ENCODE data around the gene USF2. TPM values are rescaled to one million over a fixed set of nuclear protein-coding genes. Genes with fewer than 3 reads are reported as not detected.

USF2 gene
- total and polyA plus RNA-seq, 2 of the 8 experiments (the other 6 are each of a cell fraction or from before 2014, with no cell fraction given) = 74.1 to 109 TPM

- TF ChIP-seq SIRT6 (IDR thresholded peaks at IDR 0.05; ENCODE audit: low read length) = no peak
- no peak for TF ChIP-seq JUND (IDR thresholded peaks at IDR 0.05; ENCODE audit: low read length)
- TF ChIP-seq RFX5 (IDR thresholded peaks at IDR 0.05; ENCODE audit: borderline replicate concordance, low read depth, low read length) = no peak
- no peak for TF ChIP-seq SRF (IDR thresholded peaks at IDR 0.05; ENCODE audit: low read depth, low read length)
- TF ChIP-seq NANOG (IDR thresholded peaks at IDR 0.05; ENCODE audit: insufficient read depth, low read depth, low read length, poor library complexity, severe bottlenecking) = no peak
- TF ChIP-seq CREB1 (IDR thresholded peaks at IDR 0.05) = no peak
Observed at GRCh38 chr19:35231956-35232645, 36.7 kb upstream of the USF2 start (continued).

All from H1 (cell line).